Liver (tissue), 9 donors: ENCODE measurements around the gene MVB12B. TPM values are rescaled to one million over a fixed set of nuclear protein-coding genes. Genes with fewer than 3 reads are reported as not detected.

Experiments used
- DNase-seq: peaks from one replicate; pipeline ENCODE4 v3.0.0-alpha.2; 2017; ENCODE audit warnings: low spot score
- H3K27ac ChIP-seq, 2 donors: one replicate each; pipeline ENCODE4 v1.7.0; 2013; ENCODE audit warnings: inconsistent platforms in 2 of 2, low read length in 2 of 2, control low read depth in 1 of 2, low read depth in 1 of 2, mild to moderate bottlenecking in 1 of 2
- H3K27me3 ChIP-seq, 4 donors: one replicate each; pipeline versions ENCODE4 v1.6.1 to v1.7.0; 2013; ENCODE audit warnings: low read length in 3 of 4, inconsistent platforms in 1 of 4, mild to moderate bottlenecking in 1 of 4, moderate library complexity in 1 of 4; ENCODE audit not compliant: control insufficient read depth in 4 of 4, insufficient read depth in 4 of 4
- H3K36me3 ChIP-seq, 4 donors: one replicate each; pipeline versions ENCODE4 v1.6.1 to v1.7.0; 2013; ENCODE audit warnings: low read length in 3 of 4, mild to moderate bottlenecking in 3 of 4, low read depth in 1 of 4, moderate library complexity in 1 of 4; ENCODE audit not compliant: control insufficient read depth in 4 of 4, insufficient read depth in 3 of 4
- H3K4me1 ChIP-seq, 4 donors: one replicate each; pipeline versions ENCODE4 v1.6.1 to v1.7.0; 2013; ENCODE audit warnings: low read length in 3 of 4, mild to moderate bottlenecking in 3 of 4, moderate library complexity in 1 of 4; ENCODE audit not compliant: control insufficient read depth in 4 of 4, insufficient read depth in 4 of 4
- H3K4me3 ChIP-seq, 3 donors: one replicate each; pipeline versions ENCODE4 v1.6.1 to v1.7.0; 2013; ENCODE audit warnings: low read length in 3 of 3, control low read depth in 1 of 3, low read depth in 1 of 3, mild to moderate bottlenecking in 1 of 3
- H3K9ac ChIP-seq, 2 donors: one replicate each; pipeline ENCODE4 v1.7.0; 2013; ENCODE audit warnings: low read length in 2 of 2, mild to moderate bottlenecking in 2 of 2, moderate library complexity in 2 of 2, control low read depth in 1 of 2, low read depth in 1 of 2
- H3K9me3 ChIP-seq, 4 donors: one replicate each; pipeline versions ENCODE4 v1.6.1 to v1.7.0; 2013; ENCODE audit warnings: low read length in 3 of 4; ENCODE audit not compliant: control insufficient read depth in 4 of 4
- ATF3 ChIP-seq: IDR thresholded peaks from 2 replicates; pipeline ENCODE4 v1.6.1; 2016; ENCODE audit warnings: antibody characterized with exemption
- EGR1 ChIP-seq, 2 donors: IDR thresholded peaks; 2 replicates each; pipeline ENCODE4 v1.6.1; 2016 to 2018; ENCODE audit warnings: antibody characterized with exemption in 2 of 2, low read depth in 2 of 2
- FOXA1 ChIP-seq: IDR thresholded peaks from 2 replicates; pipeline ENCODE4 v1.6.1; 2016; ENCODE audit warnings: antibody characterized with exemption
- FOXA2 ChIP-seq: IDR thresholded peaks from 2 replicates; pipeline ENCODE4 v1.6.1; 2016; ENCODE audit warnings: antibody characterized with exemption
- GABPA ChIP-seq, 2 donors: IDR thresholded peaks in 1 of 2; conservative IDR thresholded peaks in 1 of 2; 2 replicates each; pipeline ENCODE4 v1.6.1; 2016; ENCODE audit warnings: antibody characterized with exemption in 2 of 2, mild to moderate bottlenecking in 1 of 2, moderate library complexity in 1 of 2
- HNF4A ChIP-seq, 2 donors: conservative IDR thresholded peaks; 2 replicates each; pipeline ENCODE4 v1.6.1; 2016; ENCODE audit warnings: antibody characterized with exemption in 2 of 2, mild to moderate bottlenecking in 2 of 2
- HNF4G ChIP-seq: IDR thresholded peaks from 2 replicates; pipeline ENCODE4 v1.6.1; 2016; ENCODE audit warnings: antibody characterized with exemption
- JUND ChIP-seq, 2 donors: IDR thresholded peaks; 2 replicates each; pipeline ENCODE4 v1.6.1; 2016; ENCODE audit warnings: antibody characterized with exemption in 2 of 2
- NR2F2 ChIP-seq: IDR thresholded peaks from 2 replicates; pipeline ENCODE4 v1.6.1; 2016; ENCODE audit warnings: antibody characterized with exemption
- RAD21 ChIP-seq, 2 donors: IDR thresholded peaks; 2 replicates each; pipeline ENCODE4 v1.6.1; 2016; ENCODE audit warnings: antibody characterized with exemption in 2 of 2, mild to moderate bottlenecking in 2 of 2
- RXRA ChIP-seq, 2 donors: IDR thresholded peaks; 2 replicates each; pipeline ENCODE4 v1.6.1; 2017 to 2018; ENCODE audit warnings: antibody characterized with exemption in 2 of 2, mild to moderate bottlenecking in 1 of 2
- SP1 ChIP-seq: IDR thresholded peaks from 2 replicates; pipeline ENCODE4 v1.6.1; 2018; ENCODE audit warnings: antibody characterized with exemption, mild to moderate bottlenecking
- YY1 ChIP-seq: IDR thresholded peaks from 2 replicates; pipeline ENCODE4 v1.6.1; 2016; ENCODE audit warnings: antibody characterized with exemption, mild to moderate bottlenecking
- ZBTB33 ChIP-seq: IDR thresholded peaks from 2 replicates; pipeline ENCODE4 v1.6.1; 2016; ENCODE audit warnings: antibody characterized with exemption
- WGBS: extraction: QIAGEN DNeasy Blood & Tissue Kit; methylation state at CpG from one replicate; pipeline ENCODE4 v1.1.7; 2013; 5-methylcytosine and 5-hydroxymethylcytosine counted together
- polyA plus RNA-seq, 2 donors: library from polyadenylated mRNA; stranded (reverse) in 1 of 2; unstranded in 1 of 2; fragments of 200-250 nt in 1 of 2; fragments of >200 nt in 1 of 2; fragmentation: Nextera tagmentation in 1 of 2; extraction: Ambion mirVana in 1 of 2; gene quantifications; one replicate each; pipeline versions ENCODE4 v1.2.1 to v1.2.3, GENCODE V29; 2013 to 2015
- total RNA-seq, 2 donors: library from RNA; depleted of rRNA; stranded (reverse); fragments of >200 nt; gene quantifications; one replicate each; pipeline ENCODE4 v1.2.3, GENCODE V29; 2014
- TF ChIP-seq, protein P1 (sequence below): fragments of 150-350 bp; IDR thresholded peaks from 2 replicates; pipeline ENCODE4 v1.5.1; 2017; ENCODE audit warnings: improper control_type of control experiment, low read depth, low read length; ENCODE audit not compliant: missing input control
- donor health status: healthy.
- donor health status: healthy.
- donor health status: healthy.
- donor health status: healthy.
- donor health status: healthy.

Gene MVB12B
- total and polyA plus RNA-seq, 4 donors, result 5.3 to 12.4 (median 8.4) TPM

GRCh38 chr9:126384926-126385325, 58.3 kb downstream of the MVB12B start:
- H3K27me3 ChIP-seq, result no peaks in the 10 kb centered on the region
- H3K36me3 ChIP-seq, result peaks cover 0 to 16% (median 6%) of the 10 kb centered on the region in 4 donors
- no peak overlapping the region for H3K9ac ChIP-seq
- no peak for DNase-seq
- H3K9me3 ChIP-seq, result no peaks in the 10 kb centered on the region
- 96% methylated on average over 7 of the region's 7 CpGs for WGBS
- H3K4me3 ChIP-seq, result no peak overlapping the region
- no peaks in the 10 kb centered on the region for H3K4me1 ChIP-seq
- no peak overlapping the region for H3K27ac ChIP-seq
- no peak for TF ChIP-seq JUND (IDR thresholded peaks at IDR 0.05)
- no peak for TF ChIP-seq HNF4G
- TF ChIP-seq HNF4A (conservative IDR thresholded peaks at IDR 0.05), result no peak
- no peak for TF ChIP-seq FOXA2
- TF ChIP-seq YY1, result no peak
- no peak for TF ChIP-seq NR2F2
- TF ChIP-seq GABPA (IDR thresholded peaks at IDR 0.05 in 1 of 2, conservative IDR thresholded peaks at IDR 0.05 in 1 of 2), result no peak
- TF ChIP-seq, protein P1, sequence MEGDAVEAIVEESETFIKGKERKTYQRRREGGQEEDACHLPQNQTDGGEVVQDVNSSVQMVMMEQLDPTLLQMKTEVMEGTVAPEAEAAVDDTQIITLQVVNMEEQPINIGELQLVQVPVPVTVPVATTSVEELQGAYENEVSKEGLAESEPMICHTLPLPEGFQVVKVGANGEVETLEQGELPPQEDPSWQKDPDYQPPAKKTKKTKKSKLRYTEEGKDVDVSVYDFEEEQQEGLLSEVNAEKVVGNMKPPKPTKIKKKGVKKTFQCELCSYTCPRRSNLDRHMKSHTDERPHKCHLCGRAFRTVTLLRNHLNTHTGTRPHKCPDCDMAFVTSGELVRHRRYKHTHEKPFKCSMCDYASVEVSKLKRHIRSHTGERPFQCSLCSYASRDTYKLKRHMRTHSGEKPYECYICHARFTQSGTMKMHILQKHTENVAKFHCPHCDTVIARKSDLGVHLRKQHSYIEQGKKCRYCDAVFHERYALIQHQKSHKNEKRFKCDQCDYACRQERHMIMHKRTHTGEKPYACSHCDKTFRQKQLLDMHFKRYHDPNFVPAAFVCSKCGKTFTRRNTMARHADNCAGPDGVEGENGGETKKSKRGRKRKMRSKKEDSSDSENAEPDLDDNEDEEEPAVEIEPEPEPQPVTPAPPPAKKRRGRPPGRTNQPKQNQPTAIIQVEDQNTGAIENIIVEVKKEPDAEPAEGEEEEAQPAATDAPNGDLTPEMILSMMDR, result no peak
- TF ChIP-seq RXRA (IDR thresholded peaks at IDR 0.05), result no peak
- no peak for TF ChIP-seq EGR1 (IDR thresholded peaks at IDR 0.05; ENCODE audit: low read depth in 2 of 2)
- TF ChIP-seq FOXA1, result no peak
- TF ChIP-seq ATF3, result no peak
- no peak for TF ChIP-seq SP1

GRCh38 chr9:126386088-126386487, 59.5 kb downstream of the MVB12B start:
- TF ChIP-seq, protein P1, result peak; percentile 22
- TF ChIP-seq FOXA1 (no peak), ZBTB33 (no peak), SP1 (no peak), RAD21 (IDR thresholded peaks at IDR 0.05) (peak; percentile 63 to 72), GABPA (IDR thresholded peaks at IDR 0.05 in 1 of 2, conservative IDR thresholded peaks at IDR 0.05 in 1 of 2) (no peak), ATF3 (no peak), EGR1 (IDR thresholded peaks at IDR 0.05; ENCODE audit: low read depth in 2 of 2) (no peak), JUND (IDR thresholded peaks at IDR 0.05) (no peak), YY1 (no peak), NR2F2 (no peak), FOXA2 (no peak)
- H3K4me1 ChIP-seq, result peaks cover 0 to under 1% (median 0%) of the 10 kb centered on the region in 4 donors
- WGBS, result 81% methylated on average over 5 of the region's 5 CpGs
- DNase-seq, result no peak
- no peak overlapping the region for H3K9ac ChIP-seq
- H3K9me3 ChIP-seq, result no peaks in the 10 kb centered on the region
- H3K4me3 ChIP-seq, result no peak overlapping the region
- peaks cover 0 to 16% (median 6%) of the 10 kb centered on the region in 4 donors for H3K36me3 ChIP-seq
- H3K27ac ChIP-seq, result no peak overlapping the region
- H3K27me3 ChIP-seq, result no peaks in the 10 kb centered on the region
